Type B pancreatic cell (in vitro differentiated cells): ENCODE measurements around the gene PVALEF. TPM values are rescaled to one million over a fixed set of nuclear protein-coding genes. Genes with fewer than 3 reads are reported as not detected.

Source experiments
- DNase-seq: peaks from one replicate; pipeline ENCODE4 v3.0.0; 2021; ENCODE audit warnings: mixed read lengths; ENCODE audit not compliant: unreplicated experiment; ENCODE audit errors: extremely low spot score
- H3K27ac Mint-ChIP-seq: 2 replicates; pipeline ENCODE4 v1.8.0; 2021; ENCODE audit warnings: mild to moderate bottlenecking, mixed read lengths
- H3K27me3 Mint-ChIP-seq: 2 replicates; pipeline ENCODE4 v1.8.0; 2021; ENCODE audit warnings: mixed read lengths
- H3K36me3 Mint-ChIP-seq: 2 replicates; pipeline ENCODE4 v1.8.0; 2021; ENCODE audit warnings: mixed read lengths
- H3K4me1 Mint-ChIP-seq: one replicate; pipeline ENCODE4 v1.8.0; 2021; ENCODE audit warnings: mixed read lengths; ENCODE audit not compliant: unreplicated experiment
- H3K4me3 Mint-ChIP-seq: 2 replicates; pipeline ENCODE4 v1.8.0; 2021; ENCODE audit warnings: mild to moderate bottlenecking, mixed read lengths
- H3K9me3 Mint-ChIP-seq: 2 replicates; pipeline ENCODE4 v1.8.0; 2021; ENCODE audit warnings: mixed read lengths
- total RNA-seq: library from RNA; stranded (reverse); gene quantifications from 2 replicates; pipeline ENCODE4 v1.2.1, GENCODE V29; 2021; ENCODE audit warnings: low replicate concordance
- TF ChIP-seq, protein P1 (sequence below): fragments of 200-600 bp; sonication (generic); conservative IDR thresholded peaks from 2 replicates; pipeline ENCODE4 v1.5.0; 2021; ENCODE audit warnings: antibody characterized with exemption, mild to moderate bottlenecking

Gene PVALEF
- total RNA-seq, 1 donor from 2014 or later, result not detected

DNA sequence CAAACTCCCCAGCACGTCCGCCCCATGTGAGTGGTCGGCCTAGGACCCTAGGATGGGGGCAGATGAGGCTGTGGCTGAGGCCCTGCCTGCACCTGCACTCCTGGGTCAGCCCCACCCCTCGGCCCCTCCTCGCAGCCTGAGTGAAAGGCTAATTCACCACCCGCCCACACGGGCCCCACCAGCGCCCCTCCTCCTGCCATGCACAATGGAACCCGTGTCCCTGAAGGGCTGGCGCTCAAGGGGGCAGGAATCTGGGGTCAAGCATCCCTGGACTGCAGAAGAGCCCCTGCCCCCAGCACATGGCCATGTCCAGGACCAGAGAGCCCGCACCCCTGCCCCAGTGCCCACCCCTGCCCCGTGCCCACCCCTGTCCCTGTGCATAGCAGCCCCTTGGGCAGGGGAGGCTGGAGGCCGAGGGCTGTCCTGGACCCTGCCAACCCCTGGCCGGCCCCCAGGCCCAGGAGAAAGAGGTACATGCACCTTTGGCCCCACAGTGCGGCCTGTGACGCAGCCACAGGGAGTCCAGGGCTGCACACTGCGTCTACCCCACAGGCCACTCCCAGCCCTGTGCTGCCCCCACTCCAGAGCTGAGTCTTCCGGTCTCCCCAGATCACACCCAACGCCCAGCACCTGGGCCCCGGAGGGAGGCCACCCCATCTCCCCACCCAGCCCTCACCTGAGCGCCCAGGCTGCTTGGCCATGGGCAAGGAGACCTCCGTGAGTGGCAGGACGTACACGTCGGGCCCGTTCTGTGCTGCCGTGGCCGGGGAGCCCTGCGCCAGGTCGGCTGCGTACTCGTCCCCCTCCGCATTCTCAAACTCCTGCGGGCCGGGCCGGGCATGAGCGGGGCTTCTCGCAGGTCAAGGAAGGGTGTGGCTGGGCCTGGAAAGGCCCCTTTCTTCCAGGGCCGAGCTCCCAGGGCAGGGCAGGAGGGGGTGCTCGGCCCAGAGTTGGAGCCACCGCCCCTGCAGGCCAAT is 34.6 kb upstream of the PVALEF start:
- Mint-ChIP-seq H3K27ac (no peak overlapping the region), H3K4me1 (no peaks in the 10 kb centered on the region), H3K36me3 (no peaks in the 10 kb centered on the region), H3K4me3 (no peak overlapping the region), H3K27me3 (no peaks in the 10 kb centered on the region), H3K9me3 (no peaks in the 10 kb centered on the region)
- DNase-seq, result no peak
- TF ChIP-seq, protein P1, sequence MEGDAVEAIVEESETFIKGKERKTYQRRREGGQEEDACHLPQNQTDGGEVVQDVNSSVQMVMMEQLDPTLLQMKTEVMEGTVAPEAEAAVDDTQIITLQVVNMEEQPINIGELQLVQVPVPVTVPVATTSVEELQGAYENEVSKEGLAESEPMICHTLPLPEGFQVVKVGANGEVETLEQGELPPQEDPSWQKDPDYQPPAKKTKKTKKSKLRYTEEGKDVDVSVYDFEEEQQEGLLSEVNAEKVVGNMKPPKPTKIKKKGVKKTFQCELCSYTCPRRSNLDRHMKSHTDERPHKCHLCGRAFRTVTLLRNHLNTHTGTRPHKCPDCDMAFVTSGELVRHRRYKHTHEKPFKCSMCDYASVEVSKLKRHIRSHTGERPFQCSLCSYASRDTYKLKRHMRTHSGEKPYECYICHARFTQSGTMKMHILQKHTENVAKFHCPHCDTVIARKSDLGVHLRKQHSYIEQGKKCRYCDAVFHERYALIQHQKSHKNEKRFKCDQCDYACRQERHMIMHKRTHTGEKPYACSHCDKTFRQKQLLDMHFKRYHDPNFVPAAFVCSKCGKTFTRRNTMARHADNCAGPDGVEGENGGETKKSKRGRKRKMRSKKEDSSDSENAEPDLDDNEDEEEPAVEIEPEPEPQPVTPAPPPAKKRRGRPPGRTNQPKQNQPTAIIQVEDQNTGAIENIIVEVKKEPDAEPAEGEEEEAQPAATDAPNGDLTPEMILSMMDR, result no peak

DNA sequence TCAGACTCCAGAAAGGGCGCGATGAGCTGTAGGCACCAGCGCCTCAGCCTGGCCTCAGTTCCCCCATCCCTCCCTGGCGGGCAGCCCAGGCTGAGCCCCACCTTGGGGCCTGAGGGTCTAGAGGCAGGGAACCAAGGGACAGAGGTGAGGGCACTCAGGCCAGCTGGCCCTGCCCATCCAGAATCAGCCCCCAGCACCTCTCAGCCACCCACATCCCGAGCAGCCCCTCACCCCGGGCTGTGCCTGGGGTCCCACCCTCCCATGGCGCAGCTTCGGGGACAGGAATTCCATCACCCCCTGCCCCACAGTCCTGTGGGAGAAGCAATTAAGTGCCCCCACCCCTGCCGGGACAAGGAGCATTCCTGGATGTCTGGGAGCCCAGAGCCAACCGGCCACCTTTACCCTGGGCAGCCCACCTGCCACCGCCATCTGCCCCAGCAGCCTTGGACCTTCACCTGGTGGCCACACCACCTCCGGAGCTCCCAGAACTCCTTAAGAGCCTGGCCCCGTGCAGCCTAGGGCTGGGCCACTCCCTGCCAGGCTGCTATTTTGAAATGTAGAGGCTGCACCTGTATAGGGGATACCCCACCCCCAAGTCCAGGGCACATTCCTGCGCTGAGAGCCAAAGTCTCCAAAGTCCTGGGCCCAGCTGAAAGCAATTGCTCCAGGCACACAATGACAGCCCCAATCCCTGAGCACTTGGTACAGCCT is 33.7 kb upstream of the PVALEF start:
- no peaks in the 10 kb centered on the region for H3K36me3 Mint-ChIP-seq
- H3K4me1 Mint-ChIP-seq, result no peaks in the 10 kb centered on the region
- H3K27ac Mint-ChIP-seq, result no peak overlapping the region
- H3K4me3 Mint-ChIP-seq, result no peak overlapping the region
- H3K27me3 Mint-ChIP-seq, result no peaks in the 10 kb centered on the region
- TF ChIP-seq, protein P1, result no peak
- DNase-seq, result no peak
- no peaks in the 10 kb centered on the region for H3K9me3 Mint-ChIP-seq

- Mint-ChIP-seq H3K27ac (no peak overlapping the region), H3K9me3 (no peaks in the 10 kb centered on the region), H3K4me3 (no peak overlapping the region), H3K4me1 (no peaks in the 10 kb centered on the region), H3K27me3 (no peaks in the 10 kb centered on the region), H3K36me3 (no peaks in the 10 kb centered on the region)
- TF ChIP-seq, protein P1, result no peak
- no peak for DNase-seq
These were observed 33.1 kb upstream of the PVALEF start for GRCh38 chr17:81132197-81132540.

GRCh38 chr17:81132770-81133723 is 32.3 kb upstream of the PVALEF start:
- H3K36me3 Mint-ChIP-seq, result no peaks in the 10 kb centered on the region
- H3K4me3 Mint-ChIP-seq, result no peak overlapping the region
- no peak for DNase-seq
- TF ChIP-seq, protein P1, result no peak
- H3K27me3 Mint-ChIP-seq, result no peaks in the 10 kb centered on the region
- H3K27ac Mint-ChIP-seq, result no peak overlapping the region
- H3K9me3 Mint-ChIP-seq, result no peaks in the 10 kb centered on the region
- H3K4me1 Mint-ChIP-seq, result no peaks in the 10 kb centered on the region

DNA sequence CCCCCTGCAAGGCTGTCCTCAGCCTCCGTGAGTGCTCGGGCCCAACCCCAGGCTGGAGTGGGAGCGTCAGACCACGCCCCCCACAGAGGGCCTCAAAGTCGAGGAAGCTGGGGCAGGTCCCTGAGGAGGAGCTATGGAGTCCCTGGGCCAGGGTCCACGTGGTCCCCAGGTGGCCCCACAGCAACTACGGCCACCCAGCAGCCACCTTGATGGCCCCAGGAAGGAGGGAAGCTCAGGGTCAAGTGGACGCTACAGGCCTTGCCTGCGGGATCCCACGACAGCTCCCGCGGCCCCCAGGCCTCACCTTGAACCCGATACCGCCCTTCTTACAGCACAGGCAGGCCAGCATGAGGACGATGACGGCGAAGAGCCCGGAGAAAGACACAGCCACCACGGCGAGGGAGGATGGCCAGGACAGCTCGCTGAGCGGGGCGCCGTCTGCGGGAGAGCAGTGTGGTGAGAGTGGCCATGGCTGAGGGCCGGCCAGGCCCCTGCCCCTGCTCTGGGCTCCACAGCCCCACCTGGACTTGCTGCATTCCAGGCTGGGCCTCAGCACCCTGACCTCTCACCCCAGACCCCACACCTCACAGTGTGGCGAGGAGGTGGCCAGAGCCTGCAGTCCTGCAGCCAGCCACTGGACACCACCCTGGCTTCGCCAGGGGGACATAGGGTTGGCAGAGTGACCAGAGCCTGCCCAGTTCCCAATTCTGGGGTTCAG is 31.1 kb upstream of the PVALEF start:
- Mint-ChIP-seq H3K27me3 (no peaks in the 10 kb centered on the region), H3K36me3 (no peaks in the 10 kb centered on the region), H3K27ac (no peak overlapping the region), H3K9me3 (no peaks in the 10 kb centered on the region), H3K4me3 (no peak overlapping the region), H3K4me1 (no peaks in the 10 kb centered on the region)
- TF ChIP-seq, protein P1, result no peak
- DNase-seq, result no peak
